ENCODE data around the gene SCN1A. TPM values are rescaled to one million over a fixed set of nuclear protein-coding genes. Genes with fewer than 3 reads are reported as not detected.
A peak's percentile ranks its signal among the peaks of the same experiment; 100 is the strongest.

SCN1A gene
- total and polyA plus RNA-seq, 2 of the 13 experiments (the other 11 are each of a cell fraction or from before 2014, with no cell fraction given), result 19.9 to 39.4 TPM

DNA sequence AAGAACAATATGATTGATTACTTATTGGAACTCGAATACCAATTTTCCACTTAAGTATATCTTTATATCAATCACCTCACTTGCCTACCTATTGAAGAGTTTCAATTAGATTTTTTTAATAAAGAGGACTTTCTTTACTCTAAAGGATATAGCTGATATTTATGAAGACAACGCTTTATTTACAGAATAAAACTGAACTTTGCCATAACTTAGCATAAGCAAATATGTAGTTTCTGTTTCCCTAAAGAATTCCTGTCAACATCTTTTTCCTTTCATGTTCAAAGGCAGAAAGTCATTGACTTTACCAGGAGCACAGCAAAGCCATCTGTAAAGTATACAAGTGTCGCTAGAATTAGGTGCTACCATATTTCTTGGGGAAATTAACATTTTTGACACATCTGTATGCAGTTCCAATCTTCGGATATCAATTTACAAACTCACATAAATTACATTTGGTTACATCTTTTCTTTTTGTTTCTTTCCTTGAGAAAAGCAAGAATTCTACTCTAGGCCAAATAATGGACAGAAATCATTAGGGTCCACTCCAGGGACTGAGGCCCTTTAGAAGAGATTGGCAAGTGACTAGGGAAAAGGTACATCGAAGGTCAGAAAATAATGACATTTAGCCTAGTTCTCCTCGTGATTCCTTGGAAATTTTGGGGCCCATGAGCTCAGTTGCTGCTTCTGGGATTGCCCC is 7.5 kb upstream of the SCN1A start (continued):
- no peak for TF ChIP-seq IRF9 (CRISPR knock-in tag; IDR thresholded peaks at IDR 0.05; ENCODE audit: borderline replicate concordance)
- TF ChIP-seq HCFC1 (IDR thresholded peaks at IDR 0.05; ENCODE audit: low read depth, low read length), result no peak
- no peak for TF ChIP-seq FOXM1 (CRISPR knock-in tag; IDR thresholded peaks at IDR 0.05)
- TF ChIP-seq RFX1 (IDR thresholded peaks at IDR 0.05), result no peak
- TF ChIP-seq ZNF337 (CRISPR knock-in tag; IDR thresholded peaks at IDR 0.05; ENCODE audit: borderline replicate concordance, low read depth), result no peak
- TF ChIP-seq ZNF773 (CRISPR knock-in tag; IDR thresholded peaks at IDR 0.05; ENCODE audit: borderline replicate concordance), result no peak
- TF ChIP-seq HOXD1 (CRISPR knock-in tag; IDR thresholded peaks at IDR 0.05), result no peak; the same call in none of the 2 replicates
- no peak for TF ChIP-seq ZNF597 (CRISPR knock-in tag; IDR thresholded peaks at IDR 0.05)
- TF ChIP-seq GLMP (CRISPR knock-in tag; IDR thresholded peaks at IDR 0.05; ENCODE audit: borderline replicate concordance), result no peak
- no peak for TF ChIP-seq TOE1 (CRISPR knock-in tag; IDR thresholded peaks at IDR 0.05)
- no peak for TF ChIP-seq ZBTB8A (CRISPR knock-in tag; IDR thresholded peaks at IDR 0.05; ENCODE audit: borderline replicate concordance, low read depth)
- TF ChIP-seq, protein P1, sequence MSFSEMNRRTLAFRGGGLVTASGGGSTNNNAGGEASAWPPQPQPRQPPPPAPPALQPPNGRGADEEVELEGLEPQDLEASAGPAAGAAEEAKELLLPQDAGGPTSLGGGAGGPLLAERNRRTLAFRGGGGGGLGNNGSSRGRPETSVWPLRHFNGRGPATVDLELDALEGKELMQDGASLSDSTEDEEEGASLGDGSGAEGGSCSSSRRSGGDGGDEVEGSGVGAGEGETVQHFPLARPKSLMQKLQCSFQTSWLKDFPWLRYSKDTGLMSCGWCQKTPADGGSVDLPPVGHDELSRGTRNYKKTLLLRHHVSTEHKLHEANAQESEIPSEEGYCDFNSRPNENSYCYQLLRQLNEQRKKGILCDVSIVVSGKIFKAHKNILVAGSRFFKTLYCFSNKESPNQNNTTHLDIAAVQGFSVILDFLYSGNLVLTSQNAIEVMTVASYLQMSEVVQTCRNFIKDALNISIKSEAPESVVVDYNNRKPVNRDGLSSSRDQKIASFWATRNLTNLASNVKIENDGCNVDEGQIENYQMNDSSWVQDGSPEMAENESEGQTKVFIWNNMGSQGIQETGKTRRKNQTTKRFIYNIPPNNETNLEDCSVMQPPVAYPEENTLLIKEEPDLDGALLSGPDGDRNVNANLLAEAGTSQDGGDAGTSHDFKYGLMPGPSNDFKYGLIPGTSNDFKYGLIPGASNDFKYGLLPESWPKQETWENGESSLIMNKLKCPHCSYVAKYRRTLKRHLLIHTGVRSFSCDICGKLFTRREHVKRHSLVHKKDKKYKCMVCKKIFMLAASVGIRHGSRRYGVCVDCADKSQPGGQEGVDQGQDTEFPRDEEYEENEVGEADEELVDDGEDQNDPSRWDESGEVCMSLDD (CRISPR knock-in tag; IDR thresholded peaks at IDR 0.05; ENCODE audit: borderline replicate concordance), result no peak
- TF ChIP-seq PHB2 (IDR thresholded peaks at IDR 0.05; ENCODE audit: partially characterized antibody), result no peak
- TF ChIP-seq REST (IDR thresholded peaks at IDR 0.05; ENCODE audit: borderline replicate concordance in 1 of 2, low read depth in 1 of 2, low read length in 2 of 2), result peak in 1 of 2 experiments; percentile 53; a peak in 1 of 4 replicates
- TF ChIP-seq ZNF639 (CRISPR knock-in tag; conservative IDR thresholded peaks at IDR 0.05), result no peak
- no peak for TF ChIP-seq ZNF329 (CRISPR knock-in tag; IDR thresholded peaks at IDR 0.05; ENCODE audit: low read depth)
- TF ChIP-seq ZNF614 (CRISPR knock-in tag; IDR thresholded peaks at IDR 0.05; ENCODE audit: borderline replicate concordance), result no peak
- no peak for TF ChIP-seq ZNF572 (CRISPR knock-in tag; IDR thresholded peaks at IDR 0.05)
